ENCODE measurements around the gene C2orf76. TPM values are rescaled to one million over a fixed set of nuclear protein-coding genes. Genes with fewer than 3 reads are reported as not detected.
A peak's percentile ranks its signal among the peaks of the same experiment; 100 is the strongest.

Gene C2orf76
- total RNA-seq, 2 donors from 2014 or later = 10.7 to 10.9 TPM

- H3K9me3 ChIP-seq (ENCODE audit: control insufficient read depth, low read length) = no peaks in the 10 kb centered on the region
- H3K4me3 Mint-ChIP-seq = no peak overlapping the region
- WGBS, 2 experiments (ENCODE audit: insufficient coverage in 1 of 2, insufficient read length in 1 of 2) = 82 to 83% methylated on average over 5 to 7 of the region's 7 CpGs
- no peak for DNase-seq
- no peaks in the 10 kb centered on the region for H3K27me3 ChIP-seq (ENCODE audit: control insufficient read depth, insufficient read depth, low read length, poor library complexity, severe bottlenecking)
- no peaks in the 10 kb centered on the region for H3K9me3 Mint-ChIP-seq
- no peak overlapping the region for H3K4me3 ChIP-seq (ENCODE audit: low read length)
- no peaks in the 10 kb centered on the region for H3K36me3 ChIP-seq (ENCODE audit: control insufficient read depth, insufficient read depth, low read length)
- no peak overlapping the region for H3K27ac ChIP-seq (ENCODE audit: low read depth, low read length)
- TF ChIP-seq CTCF (conservative IDR thresholded peaks at IDR 0.05) = no peak
- H3K36me3 Mint-ChIP-seq (ENCODE audit: low read depth) = no peaks in the 10 kb centered on the region
- H3K9ac ChIP-seq (ENCODE audit: extremely low read depth, low read length, poor library complexity, severe bottlenecking) = no peak overlapping the region
- no peak overlapping the region for H3K27ac Mint-ChIP-seq
- peaks cover 7% of the 10 kb centered on the region for H3K4me1 Mint-ChIP-seq
- peaks cover 8% of the 10 kb centered on the region for H3K27me3 Mint-ChIP-seq (ENCODE audit: insufficient read depth)
- no peaks in the 10 kb centered on the region for H3K4me1 ChIP-seq (ENCODE audit: control insufficient read depth, insufficient read depth, low read length)
These were observed 72.7 kb downstream of the C2orf76 start for GRCh38 chr2:119293900-119294299.

DNA sequence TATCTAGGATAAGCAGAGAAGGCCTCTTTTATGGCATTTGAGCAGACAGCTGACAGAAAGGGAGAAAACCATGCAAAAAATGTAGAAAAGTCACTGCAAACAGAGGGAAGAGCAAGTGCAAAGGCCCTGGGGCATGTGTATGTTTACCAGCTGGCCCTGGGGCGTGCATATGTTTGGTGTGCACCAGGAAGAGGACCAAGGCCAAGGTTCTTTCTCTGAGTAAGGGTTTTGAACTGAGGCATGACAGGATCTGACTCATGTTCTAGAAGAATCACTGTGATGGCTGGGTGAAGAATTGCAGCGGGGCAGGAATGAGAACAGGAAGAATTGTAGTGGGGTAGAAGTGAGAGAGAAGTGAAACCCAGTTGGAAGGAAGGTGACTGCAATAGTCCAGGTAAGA is 73.4 kb downstream of the C2orf76 start:
- Histone ChIP-seq H3K27me3 (ENCODE audit: control insufficient read depth, insufficient read depth, low read length, poor library complexity, severe bottlenecking) (no peaks in the 10 kb centered on the region), H3K9ac (ENCODE audit: extremely low read depth, low read length, poor library complexity, severe bottlenecking) (no peak overlapping the region), H3K9me3 (ENCODE audit: control insufficient read depth, low read length) (no peaks in the 10 kb centered on the region), H3K27ac (ENCODE audit: low read depth, low read length) (no peak overlapping the region), H3K4me3 (ENCODE audit: low read length) (no peak overlapping the region), H3K4me1 (ENCODE audit: control insufficient read depth, insufficient read depth, low read length) (no peaks in the 10 kb centered on the region), H3K36me3 (ENCODE audit: control insufficient read depth, insufficient read depth, low read length) (no peaks in the 10 kb centered on the region)
- no peaks in the 10 kb centered on the region for H3K9me3 Mint-ChIP-seq
- no peak for DNase-seq
- no peak overlapping the region for H3K27ac Mint-ChIP-seq
- peaks cover 7% of the 10 kb centered on the region for H3K4me1 Mint-ChIP-seq
- peaks cover 8% of the 10 kb centered on the region for H3K27me3 Mint-ChIP-seq (ENCODE audit: insufficient read depth)
- TF ChIP-seq CTCF (conservative IDR thresholded peaks at IDR 0.05) = no peak
- no peaks in the 10 kb centered on the region for H3K36me3 Mint-ChIP-seq (ENCODE audit: low read depth)
- H3K4me3 Mint-ChIP-seq = no peak overlapping the region
- 92% methylated on average over 2 of the region's 2 CpGs; no CpG with 5 or more reads in 1 of the 2 experiments for WGBS, 2 experiments (ENCODE audit: insufficient coverage in 1 of 2, insufficient read length in 1 of 2)

GRCh38 chr2:119292226-119292625 is 74.4 kb downstream of the C2orf76 start:
- Histone ChIP-seq H3K9ac (ENCODE audit: extremely low read depth, low read length, poor library complexity, severe bottlenecking) (no peak overlapping the region), H3K36me3 (ENCODE audit: control insufficient read depth, insufficient read depth, low read length) (no peaks in the 10 kb centered on the region), H3K9me3 (ENCODE audit: control insufficient read depth, low read length) (no peaks in the 10 kb centered on the region), H3K4me1 (ENCODE audit: control insufficient read depth, insufficient read depth, low read length) (no peaks in the 10 kb centered on the region), H3K4me3 (ENCODE audit: low read length) (no peak overlapping the region), H3K27ac (ENCODE audit: low read depth, low read length) (no peak overlapping the region), H3K27me3 (ENCODE audit: control insufficient read depth, insufficient read depth, low read length, poor library complexity, severe bottlenecking) (no peaks in the 10 kb centered on the region)
- no peaks in the 10 kb centered on the region for H3K9me3 Mint-ChIP-seq
- WGBS, 2 experiments (ENCODE audit: insufficient coverage in 1 of 2, insufficient read length in 1 of 2) = 70 to 84% methylated on average over 6 to 8 of the region's 8 CpGs
- peak; percentile 48 for TF ChIP-seq CTCF (conservative IDR thresholded peaks at IDR 0.05)
- DNase-seq = no peak
- no peak overlapping the region for H3K4me3 Mint-ChIP-seq
- no peaks in the 10 kb centered on the region for H3K36me3 Mint-ChIP-seq (ENCODE audit: low read depth)
- H3K4me1 Mint-ChIP-seq = peaks cover 7% of the 10 kb centered on the region
- H3K27ac Mint-ChIP-seq = peak overlapping the region; percentile 34
- peaks cover 8% of the 10 kb centered on the region for H3K27me3 Mint-ChIP-seq (ENCODE audit: insufficient read depth)
